NCI-H69 (cell line): ENCODE measurements around the gene SPTLC3.

Source experiments
- DNase-seq: peaks from one replicate; lab custom pipeline; 2025; lab: John Stamatoyannopoulos, UW

SPTLC3 gene

GRCh38 chr20:12984863-12985262 lies 23.9 kb upstream of the SPTLC3 start:
- DNase-seq = no peak

GRCh38 chr20:12987261-12987660 lies 21.5 kb upstream of the SPTLC3 start:
- DNase-seq = no peak

- DNase-seq = peak; percentile 11
Measured at GRCh38 chr20:12989586-12990115, 19.1 kb upstream of the SPTLC3 start.

- DNase-seq = no peak
Measured at GRCh38 chr20:12997128-12997655, 11.6 kb upstream of the SPTLC3 start.

GRCh38 chr20:12998046-12998445 lies 10.7 kb upstream of the SPTLC3 start:
- no peak for DNase-seq

GRCh38 chr20:12999201-12999600 lies 9.6 kb upstream of the SPTLC3 start:
- no peak for DNase-seq

GRCh38 chr20:13002251-13002650 lies 6.5 kb upstream of the SPTLC3 start:
- DNase-seq = no peak

GRCh38 chr20:13006825-13007224 lies 1.9 kb upstream of the SPTLC3 start:
- no peak for DNase-seq

GRCh38 chr20:13007596-13007995 lies 1.2 kb upstream of the SPTLC3 start:
- DNase-seq = no peak

GRCh38 chr20:13009682-13010406 lies 1.1 kb downstream of the SPTLC3 start:
- peak; percentile 21 for DNase-seq

GRCh38 chr20:13012886-13013285 lies 4.1 kb downstream of the SPTLC3 start:
- DNase-seq = no peak

GRCh38 chr20:13013411-13013810 lies 4.6 kb downstream of the SPTLC3 start:
- no peak for DNase-seq

- no peak for DNase-seq
Measured at GRCh38 chr20:13017235-13017634, 8.5 kb downstream of the SPTLC3 start.

- DNase-seq = peak; percentile 46
Measured at GRCh38 chr20:13017883-13018535, 9.2 kb downstream of the SPTLC3 start.

- DNase-seq = no peak
Measured at GRCh38 chr20:13021205-13021970, 12.6 kb downstream of the SPTLC3 start.

GRCh38 chr20:13022401-13023155 lies 13.8 kb downstream of the SPTLC3 start:
- DNase-seq = peak; percentile 38

- no peak for DNase-seq
Measured at GRCh38 chr20:13024596-13024995, 15.8 kb downstream of the SPTLC3 start.

GRCh38 chr20:13025181-13025580 lies 16.4 kb downstream of the SPTLC3 start:
- DNase-seq = no peak

GRCh38 chr20:13028001-13028400 lies 19.2 kb downstream of the SPTLC3 start:
- no peak for DNase-seq

GRCh38 chr20:13028673-13029072 lies 19.9 kb downstream of the SPTLC3 start:
- DNase-seq = no peak

- peak; percentile 82 for DNase-seq
Measured at GRCh38 chr20:13029687-13030375, 21.1 kb downstream of the SPTLC3 start.
